Vagina (tissue), 2 donors: ENCODE results near the gene MRPS17. TPM values are rescaled to one million over a fixed set of nuclear protein-coding genes. Genes with fewer than 3 reads are reported as not detected.

Experiments
- DNase-seq, 2 donors: peaks; one replicate each; pipeline ENCODE4 v3.0.0-alpha.2; 2017; ENCODE audit errors: extremely low spot score in 2 of 2
- H3K27ac ChIP-seq: fragments of 200-600 bp; sonication (generic); one replicate; pipeline ENCODE4 v1.5.1; 2019
- H3K27me3 ChIP-seq: fragments of 200-600 bp; sonication (generic); one replicate; pipeline ENCODE4 v1.5.1; 2019
- H3K36me3 ChIP-seq, 2 donors: fragments of 200-600 bp; sonication (generic); one replicate each; pipeline ENCODE4 v1.5.1; 2017 to 2019
- H3K4me1 ChIP-seq: fragments of 200-600 bp; sonication (generic); one replicate; pipeline ENCODE4 v1.5.1; 2019
- H3K4me3 ChIP-seq, 2 donors: fragments of 200-600 bp; sonication (generic); 1 replicate in 1 of 2; 2 replicates in 1 of 2; pipeline ENCODE4 v1.5.1; 2016 to 2019
- H3K9me3 ChIP-seq: fragments of 200-600 bp; sonication (generic); one replicate; pipeline ENCODE4 v1.5.1; 2019
- CTCF ChIP-seq, 3 experiments: fragments of 450-650 bp in 2 of 3; fragments of 200-600 bp in 1 of 3; sonication (generic) in 1 of 3; IDR thresholded peaks; one replicate each; pipeline ENCODE4 v1.5.1; 2017 to 2019; ENCODE audit warnings: antibody characterized with exemption in 3 of 3, mild to moderate bottlenecking in 2 of 3, moderate library complexity in 2 of 3
- POLR2A ChIP-seq, 2 donors: fragments of 450-650 bp; IDR thresholded peaks; one replicate each; pipeline ENCODE4 v1.6.1; 2017; ENCODE audit warnings: antibody characterized with exemption in 2 of 2, mild to moderate bottlenecking in 2 of 2, moderate library complexity in 2 of 2
- POLR2AphosphoS5 ChIP-seq, 2 donors: sonication (generic); formaldehyde crosslinking; IDR thresholded peaks; one replicate each; pipeline ENCODE4 v1.9.0; 2017; ENCODE audit warnings: antibody characterized with exemption in 2 of 2, mild to moderate bottlenecking in 2 of 2, low read depth in 1 of 2; ENCODE audit not compliant: insufficient read depth in 1 of 2
- intact Hi-C: fragments of 100-400 bp; cut with DNase I; formaldehyde crosslinking; loops from one replicate; pipeline ENCODE4 v1.15.1; 2023
- total RNA-seq: library from RNA; depleted of rRNA; stranded (reverse); fragments of >200 nt; gene quantifications from one replicate; pipeline ENCODE4 v1.2.3, GENCODE V29; 2016

The MRPS17 gene
- 5.6 TPM for total RNA-seq

GRCh38 chr7:55951637-55952351 is at the start of gene MRPS17:
Gene MRPS17 (plus strand): TSS chr7:55951877. CDS start chr7:55953196, 1,319 bp downstream.
- peak within 1 kb of the TSS; percentile 73 to 83 for H3K4me3 ChIP-seq
- peaks cover 8% of the 10 kb centered on the region for H3K4me1 ChIP-seq
- intact Hi-C loops: no loop called here
- peaks cover 0 to 14% of the 10 kb centered on the region in 2 donors for H3K36me3 ChIP-seq
- no peaks in the 10 kb centered on the region for H3K27me3 ChIP-seq
- no peaks in the 10 kb centered on the region for H3K9me3 ChIP-seq
- peak in 1 of 2 donors; percentile 20 for TF ChIP-seq POLR2A (IDR thresholded peaks at IDR 0.05)
- TF ChIP-seq CTCF (IDR thresholded peaks at IDR 0.05): no peak
- peak; percentile 86 to 88 for TF ChIP-seq POLR2AphosphoS5 (IDR thresholded peaks at IDR 0.05; ENCODE audit: insufficient read depth in 1 of 2, low read depth in 1 of 2)
- no peak for DNase-seq
- peak within 1 kb of the TSS; percentile 75 for H3K27ac ChIP-seq

- Histone ChIP-seq H3K27ac (no peak overlapping the region), H3K9me3 (no peaks in the 10 kb centered on the region), H3K4me1 (no peaks in the 10 kb centered on the region), H3K4me3 (no peak overlapping the region), H3K27me3 (no peaks in the 10 kb centered on the region), H3K36me3 (no peaks in the 10 kb centered on the region)
- DNase-seq: no peak
- intact Hi-C loops: no loop called here
- TF ChIP-seq CTCF (IDR thresholded peaks at IDR 0.05) (no peak), POLR2A (IDR thresholded peaks at IDR 0.05) (no peak), POLR2AphosphoS5 (IDR thresholded peaks at IDR 0.05; ENCODE audit: insufficient read depth in 1 of 2, low read depth in 1 of 2) (no peak)
Measured at GRCh38 chr7:55903985-55904759, 47.5 kb upstream of the MRPS17 start.

GRCh38 chr7:55912748-55913158 is 38.9 kb upstream of the MRPS17 start:
- H3K4me1 ChIP-seq: no peaks in the 10 kb centered on the region
- no peaks in the 10 kb centered on the region for H3K9me3 ChIP-seq
- H3K4me3 ChIP-seq: no peak overlapping the region
- intact Hi-C loops: no loop called here
- no peaks in the 10 kb centered on the region for H3K36me3 ChIP-seq
- no peak for TF ChIP-seq CTCF (IDR thresholded peaks at IDR 0.05)
- H3K27ac ChIP-seq: no peak overlapping the region
- no peak for DNase-seq
- H3K27me3 ChIP-seq: no peaks in the 10 kb centered on the region

- no peak for TF ChIP-seq POLR2A (IDR thresholded peaks at IDR 0.05)
- TF ChIP-seq POLR2AphosphoS5 (IDR thresholded peaks at IDR 0.05; ENCODE audit: insufficient read depth in 1 of 2, low read depth in 1 of 2): no peak
- TF ChIP-seq CTCF (IDR thresholded peaks at IDR 0.05): no peak
- peaks cover 0 to 2% of the 10 kb centered on the region in 2 donors for H3K36me3 ChIP-seq
- H3K27ac ChIP-seq: no peak overlapping the region
- no peaks in the 10 kb centered on the region for H3K4me1 ChIP-seq
- no peaks in the 10 kb centered on the region for H3K27me3 ChIP-seq
- intact Hi-C loops: no loop called here
- H3K4me3 ChIP-seq: no peak overlapping the region
- no peaks in the 10 kb centered on the region for H3K9me3 ChIP-seq
- DNase-seq: no peak
Measured at GRCh38 chr7:55917771-55918170, 33.9 kb upstream of the MRPS17 start.
